ENCODE data around the gene TEKT5. TPM values are rescaled to one million over a fixed set of nuclear protein-coding genes. Genes with fewer than 3 reads are reported as not detected.
A peak's percentile ranks its signal among the peaks of the same experiment; 100 is the strongest.

Gene TEKT5
- total and polyA plus RNA-seq, 9 of the 15 experiments (the other 6 are each of a cell fraction or from before 2014, with no cell fraction given): 0.10 to 0.19 TPM; not detected in 7

GRCh38 chr16:10729104-10730048 lies 34.6 kb upstream of the TEKT5 start:
- H3K4me3 ChIP-seq: no peak overlapping the region
- H3K4me1 ChIP-seq (replicated peaks in 1 of 2; ENCODE audit: control insufficient read depth in 2 of 2, insufficient read depth in 2 of 2, low read length in 2 of 2): no peaks in the 10 kb centered on the region; a peak in 1 of 5 replicates
- H2AFZ ChIP-seq (ENCODE audit: low read depth, low read length): no peak overlapping the region
- H3K27me3 ChIP-seq (ENCODE audit: control insufficient read depth in 2 of 2, insufficient read depth in 2 of 2, low read length in 2 of 2): peaks cover 13 to 33% of the 10 kb centered on the region in 2 experiments
- CTCF ChIA-PET (ENCODE audit: low intra/inter-chr PET ratio): no interaction called here
- WGBS (ENCODE audit: insufficient coverage, low coverage, missing lambda C conversion rate): 4% methylated on average over 18 of the region's 19 CpGs
- no peaks in the 10 kb centered on the region for H3K9me3 ChIP-seq (replicated peaks; ENCODE audit: control insufficient read depth, insufficient read depth, low read depth, low read length)
- H3K27ac ChIP-seq (ENCODE audit: extremely low read depth, low read depth, low read length): no peak overlapping the region
- POLR2A ChIA-PET: interaction anchor here (1.1 kb wide), 1 partner anchor 13 kb away, joined by 4 read pairs; no protein-coding TSS in a partner anchor
- intact Hi-C loops (cut with micrococcal nuclease): loop anchor here (10.0 kb wide), 2 partner anchors 65 to 475 kb away; no protein-coding TSS in a partner anchor
- TF ChIP-seq SIN3B (IDR thresholded peaks at IDR 0.05; ENCODE audit: low read depth) (no peak), JUND (IDR thresholded peaks at IDR 0.05; ENCODE audit: borderline replicate concordance, low read depth, low read length) (peak; percentile 59; the same call in 1 of the 2 replicates), JUND (tag; IDR thresholded peaks at IDR 0.05; ENCODE audit: borderline replicate concordance, low read depth, low read length) (peak; percentile 56; the same call in 1 of the 3 replicates), BHLHE40 (IDR thresholded peaks at IDR 0.05; ENCODE audit: low read length) (peak; percentile 6; the same call in 1 of the 2 replicates), SETDB1 (IDR thresholded peaks at IDR 0.05; ENCODE audit: low read length) (no peak), FOSL1 (tag; conservative IDR thresholded peaks at IDR 0.05) (0 out of 2 replicates have a peak, but pooled peaks have one; percentile 19), ATF3 (IDR thresholded peaks at IDR 0.05) (peak; percentile 62), ATF3 (CRISPR knock-in tag; conservative IDR thresholded peaks at IDR 0.05) (no peak)
- TF ChIP-seq, protein P1, sequence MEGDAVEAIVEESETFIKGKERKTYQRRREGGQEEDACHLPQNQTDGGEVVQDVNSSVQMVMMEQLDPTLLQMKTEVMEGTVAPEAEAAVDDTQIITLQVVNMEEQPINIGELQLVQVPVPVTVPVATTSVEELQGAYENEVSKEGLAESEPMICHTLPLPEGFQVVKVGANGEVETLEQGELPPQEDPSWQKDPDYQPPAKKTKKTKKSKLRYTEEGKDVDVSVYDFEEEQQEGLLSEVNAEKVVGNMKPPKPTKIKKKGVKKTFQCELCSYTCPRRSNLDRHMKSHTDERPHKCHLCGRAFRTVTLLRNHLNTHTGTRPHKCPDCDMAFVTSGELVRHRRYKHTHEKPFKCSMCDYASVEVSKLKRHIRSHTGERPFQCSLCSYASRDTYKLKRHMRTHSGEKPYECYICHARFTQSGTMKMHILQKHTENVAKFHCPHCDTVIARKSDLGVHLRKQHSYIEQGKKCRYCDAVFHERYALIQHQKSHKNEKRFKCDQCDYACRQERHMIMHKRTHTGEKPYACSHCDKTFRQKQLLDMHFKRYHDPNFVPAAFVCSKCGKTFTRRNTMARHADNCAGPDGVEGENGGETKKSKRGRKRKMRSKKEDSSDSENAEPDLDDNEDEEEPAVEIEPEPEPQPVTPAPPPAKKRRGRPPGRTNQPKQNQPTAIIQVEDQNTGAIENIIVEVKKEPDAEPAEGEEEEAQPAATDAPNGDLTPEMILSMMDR (IDR thresholded peaks at IDR 0.05 in 2 of 3, conservative IDR thresholded peaks at IDR 0.05 in 1 of 3; ENCODE audit: insufficient read depth in 2 of 3, low read depth in 1 of 3, low read length in 3 of 3): peak in 1 of 3 experiments; percentile 27; a peak in 1 of 6 replicates
- ATAC-seq (no peak), FAIRE-seq (no peak), DNase-seq (ENCODE audit: extremely low read depth in 1 of 4, low spot score in 3 of 4) (no peak)
- BruUV-seq (replicated peaks): no TSS peak
- peak overlapping the region in 1 of 2 experiments; percentile 58; a peak in 2 of 4 replicates for H3K9ac ChIP-seq (ENCODE audit: insufficient read depth in 1 of 2, low read depth in 2 of 2, low read length in 2 of 2)
- H3K9me1 ChIP-seq (ENCODE audit: control insufficient read depth, insufficient read depth, low read length): no peaks in the 10 kb centered on the region
- H3K79me2 ChIP-seq (ENCODE audit: control insufficient read depth, insufficient read depth, low read length): no peaks in the 10 kb centered on the region
- H4K20me1 ChIP-seq (replicated peaks; ENCODE audit: control insufficient read depth, insufficient read depth, low read length): no peaks in the 10 kb centered on the region
- H3K4me2 ChIP-seq (ENCODE audit: insufficient read depth, low read length): no peak overlapping the region
- in situ Hi-C loops (cut with MboI): no loop called here
- H3K36me3 ChIP-seq (ENCODE audit: control insufficient read depth, insufficient read depth, low read length): no peaks in the 10 kb centered on the region
